HL-60 (cell line): Measurements from ENCODE around the gene NUBP2.

ENCODE experiments used
- CTCF ChIP-seq: IDR thresholded peaks from one replicate; pipeline ENCODE4 v1.5.1; 2011; ENCODE audit warnings: low read length, control low read depth, inconsistent platforms; ENCODE audit not compliant: insufficient read depth
- GABPA ChIP-seq: IDR thresholded peaks from 2 replicates; pipeline ENCODE4 v1.6.1; 2012; ENCODE audit warnings: low read depth
- POLR2AphosphoS5 ChIP-seq: IDR thresholded peaks from 2 replicates; pipeline ENCODE4 v1.6.1; 2012; ENCODE audit warnings: low read depth
- REST ChIP-seq: IDR thresholded peaks from 2 replicates; pipeline ENCODE4 v1.6.1; 2012; ENCODE audit warnings: low read depth; ENCODE audit not compliant: insufficient replicate concordance
- SPI1 ChIP-seq: IDR thresholded peaks from 2 replicates; pipeline ENCODE4 v1.6.1; 2012; ENCODE audit warnings: low read depth, mild to moderate bottlenecking, borderline replicate concordance

GRCh38 chr16:1761751-1762150 lies 21.0 kb upstream of the NUBP2 start:
- TF ChIP-seq CTCF (no peak), SPI1 (no peak), REST (no peak), POLR2AphosphoS5 (no peak), GABPA (no peak)
